Measurements from ENCODE around the gene SCG5. TPM values are rescaled to one million over a fixed set of nuclear protein-coding genes. Genes with fewer than 3 reads are reported as not detected.
A peak's percentile ranks its signal among the peaks of the same experiment; 100 is the strongest.

The SCG5 gene
- polyA plus RNA-seq, 1 experiment: 44.4 TPM

DNA sequence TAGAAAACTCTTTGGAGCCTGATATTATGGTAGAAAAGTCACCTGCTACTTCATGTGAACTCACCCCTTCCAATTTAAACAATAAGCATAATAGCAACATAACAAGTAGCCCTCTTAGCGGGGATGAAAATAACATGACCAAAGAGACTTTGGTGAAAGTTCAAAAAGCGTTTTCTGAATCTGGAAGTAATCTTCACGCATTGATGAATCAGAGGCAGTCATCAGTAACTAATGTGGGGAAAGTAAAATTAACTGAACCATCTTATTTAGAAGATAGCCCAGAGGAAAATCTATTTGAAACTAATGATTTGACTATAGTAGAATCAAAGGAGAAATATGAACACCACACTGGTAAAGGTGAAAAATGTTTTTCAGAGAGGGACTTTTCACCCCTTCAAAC lies 5.1 kb upstream of the SCG5 start:
- no peak overlapping the region for H3K27ac ChIP-seq (ENCODE audit: low read depth, low read length)
- TF ChIP-seq, protein P1, sequence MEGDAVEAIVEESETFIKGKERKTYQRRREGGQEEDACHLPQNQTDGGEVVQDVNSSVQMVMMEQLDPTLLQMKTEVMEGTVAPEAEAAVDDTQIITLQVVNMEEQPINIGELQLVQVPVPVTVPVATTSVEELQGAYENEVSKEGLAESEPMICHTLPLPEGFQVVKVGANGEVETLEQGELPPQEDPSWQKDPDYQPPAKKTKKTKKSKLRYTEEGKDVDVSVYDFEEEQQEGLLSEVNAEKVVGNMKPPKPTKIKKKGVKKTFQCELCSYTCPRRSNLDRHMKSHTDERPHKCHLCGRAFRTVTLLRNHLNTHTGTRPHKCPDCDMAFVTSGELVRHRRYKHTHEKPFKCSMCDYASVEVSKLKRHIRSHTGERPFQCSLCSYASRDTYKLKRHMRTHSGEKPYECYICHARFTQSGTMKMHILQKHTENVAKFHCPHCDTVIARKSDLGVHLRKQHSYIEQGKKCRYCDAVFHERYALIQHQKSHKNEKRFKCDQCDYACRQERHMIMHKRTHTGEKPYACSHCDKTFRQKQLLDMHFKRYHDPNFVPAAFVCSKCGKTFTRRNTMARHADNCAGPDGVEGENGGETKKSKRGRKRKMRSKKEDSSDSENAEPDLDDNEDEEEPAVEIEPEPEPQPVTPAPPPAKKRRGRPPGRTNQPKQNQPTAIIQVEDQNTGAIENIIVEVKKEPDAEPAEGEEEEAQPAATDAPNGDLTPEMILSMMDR (IDR thresholded peaks at IDR 0.05; ENCODE audit: low read depth, low read length): no peak
- ChIA-PET POLR2A (no interaction called here), CTCF (interaction anchor here (1.2 kb wide), 1 partner anchor 14 kb away, joined by 3 read pairs; no protein-coding TSS in a partner anchor)
- no peaks in the 10 kb centered on the region for H3K9me3 ChIP-seq (ENCODE audit: control insufficient read depth, insufficient read depth, low read length)
- no peaks in the 10 kb centered on the region for H3K27me3 ChIP-seq (ENCODE audit: control insufficient read depth, insufficient read depth, low read length)
- no peak for DNase-seq (ENCODE audit: low read depth, low spot score)
- H3K4me3 ChIP-seq (ENCODE audit: low read depth, low read length): no peak overlapping the region

DNA sequence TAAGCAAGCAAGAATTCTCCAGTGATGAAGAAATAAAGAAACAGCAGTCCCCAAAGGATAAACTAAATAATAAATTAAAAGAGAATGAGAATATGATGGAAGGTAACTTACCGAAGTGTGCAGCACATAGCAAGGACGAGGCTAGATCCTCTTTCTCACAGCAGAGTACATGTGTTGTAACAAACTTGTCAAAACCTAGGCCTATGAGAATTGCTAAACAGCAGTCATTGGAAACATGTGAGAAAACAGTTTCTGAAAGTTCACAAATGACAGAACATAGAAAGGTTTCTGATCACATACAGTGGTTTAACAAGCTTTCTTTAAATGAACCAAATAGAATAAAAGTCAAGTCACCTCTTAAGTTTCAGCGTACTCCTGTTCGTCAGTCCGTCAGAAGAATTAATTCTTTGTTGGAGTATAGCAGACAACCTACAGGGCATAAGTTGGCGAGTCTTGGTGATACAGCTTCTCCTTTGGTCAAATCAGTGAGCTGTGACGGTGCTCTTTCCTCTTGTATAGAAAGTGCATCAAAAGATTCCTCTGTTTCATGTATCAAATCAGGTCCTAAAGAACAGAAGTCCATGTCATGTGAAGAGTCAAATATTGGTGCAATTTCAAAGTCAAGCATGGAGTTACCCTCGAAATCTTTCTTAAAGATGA lies 4.5 kb upstream of the SCG5 start:
- H3K9me3 ChIP-seq (ENCODE audit: control insufficient read depth, insufficient read depth, low read length): no peaks in the 10 kb centered on the region
- H3K4me3 ChIP-seq (ENCODE audit: low read depth, low read length): no peak overlapping the region
- DNase-seq (ENCODE audit: low read depth, low spot score): no peak
- H3K27ac ChIP-seq (ENCODE audit: low read depth, low read length): no peak overlapping the region
- ChIA-PET CTCF (interaction anchor here (1.2 kb wide), 1 partner anchor 14 kb away, joined by 3 read pairs; no protein-coding TSS in a partner anchor), POLR2A (no interaction called here)
- TF ChIP-seq, protein P1 (IDR thresholded peaks at IDR 0.05; ENCODE audit: low read depth, low read length): no peak
- H3K27me3 ChIP-seq (ENCODE audit: control insufficient read depth, insufficient read depth, low read length): no peaks in the 10 kb centered on the region

DNA sequence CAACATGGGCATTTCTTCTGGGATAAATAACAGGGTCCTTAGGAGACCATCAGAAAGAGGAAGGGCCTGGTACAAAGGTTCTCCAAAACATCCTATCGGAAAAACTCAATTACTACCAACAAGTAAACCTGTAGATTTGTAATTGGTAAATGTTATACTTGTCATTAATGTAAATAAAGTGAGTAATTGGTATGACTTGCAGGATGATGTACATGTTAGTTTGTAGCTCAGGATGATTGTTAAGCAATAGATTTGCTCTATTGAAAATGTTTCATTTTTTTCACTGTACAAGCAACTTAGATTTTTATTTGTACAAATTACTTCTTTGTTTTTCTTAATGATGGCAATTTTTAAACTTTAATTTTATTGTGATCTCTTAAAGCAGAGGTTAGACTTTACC lies 3.8 kb upstream of the SCG5 start:
- no peak for DNase-seq (ENCODE audit: low read depth, low spot score)
- H3K4me3 ChIP-seq (ENCODE audit: low read depth, low read length): no peak overlapping the region
- no peak overlapping the region for H3K27ac ChIP-seq (ENCODE audit: low read depth, low read length)
- H3K9me3 ChIP-seq (ENCODE audit: control insufficient read depth, insufficient read depth, low read length): no peaks in the 10 kb centered on the region
- H3K27me3 ChIP-seq (ENCODE audit: control insufficient read depth, insufficient read depth, low read length): no peaks in the 10 kb centered on the region
- POLR2A ChIA-PET: no interaction called here
- TF ChIP-seq, protein P1 (IDR thresholded peaks at IDR 0.05; ENCODE audit: low read depth, low read length): no peak
- CTCF ChIA-PET: interaction anchor here (1.2 kb wide), 1 partner anchor 13 kb away, joined by 3 read pairs; no protein-coding TSS in a partner anchor

DNA sequence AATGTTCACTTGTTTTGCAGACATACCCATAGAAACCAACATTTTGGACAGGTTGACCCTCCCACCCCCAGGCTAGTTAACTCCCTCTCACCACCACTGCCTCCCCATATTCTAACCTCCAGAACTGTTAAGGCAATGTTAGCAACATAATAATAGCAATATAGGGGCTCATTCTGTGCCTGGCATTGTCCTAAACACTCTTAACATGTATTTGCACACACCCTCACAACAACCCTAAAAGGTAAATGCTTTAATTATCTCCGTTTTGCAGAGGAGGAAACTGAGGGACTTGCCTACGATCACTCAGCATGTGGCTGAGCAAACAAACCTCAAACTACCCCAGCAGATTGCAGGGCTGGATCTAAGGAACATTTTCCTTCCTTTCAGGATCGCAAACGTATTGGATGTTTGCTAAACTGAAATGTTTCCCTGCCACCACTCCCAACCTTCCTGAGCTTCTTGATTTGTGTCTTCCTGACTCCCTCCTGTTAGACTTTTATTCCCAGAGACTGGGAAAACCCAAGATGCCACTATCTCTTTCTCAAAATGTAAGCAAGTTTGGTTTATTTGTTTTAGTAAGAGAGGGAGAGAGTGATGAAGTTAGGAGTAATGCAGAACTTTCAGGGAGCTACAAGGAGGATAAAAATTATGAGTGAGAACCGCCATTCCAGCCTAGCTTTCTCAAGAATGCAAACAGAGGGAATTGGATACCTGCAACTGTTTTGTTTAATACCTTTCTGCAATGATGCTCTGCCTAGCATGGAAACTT lies 1.3 kb downstream of the SCG5 start:
- TF ChIP-seq, protein P1 (IDR thresholded peaks at IDR 0.05; ENCODE audit: low read depth, low read length): no peak

More for the DNA sequence above, 1.3 kb downstream of the SCG5 start:
- Histone ChIP-seq H3K27me3 (ENCODE audit: control insufficient read depth, insufficient read depth, low read length) (no peaks in the 10 kb centered on the region), H3K9me3 (ENCODE audit: control insufficient read depth, insufficient read depth, low read length) (no peaks in the 10 kb centered on the region), H3K4me3 (ENCODE audit: low read depth, low read length) (no peak overlapping the region), H3K27ac (ENCODE audit: low read depth, low read length) (peak overlapping the region; percentile 12)
- DNase-seq (ENCODE audit: low read depth, low spot score): no peak
- ChIA-PET CTCF (interaction anchor here (0.7 to 5.0 kb wide), 4 partner anchors 7 to 352 kb away, joined by 3 to 30 read pairs (median 14); no protein-coding TSS in a partner anchor), POLR2A (interaction anchor here (0.6 kb wide), 1 partner anchor 92 kb away, joined by 3 read pairs; no protein-coding TSS in a partner anchor)

Measured in AG04450 (cell line).